Measurements from ENCODE around the gene RAB23.

The RAB23 gene

DNA sequence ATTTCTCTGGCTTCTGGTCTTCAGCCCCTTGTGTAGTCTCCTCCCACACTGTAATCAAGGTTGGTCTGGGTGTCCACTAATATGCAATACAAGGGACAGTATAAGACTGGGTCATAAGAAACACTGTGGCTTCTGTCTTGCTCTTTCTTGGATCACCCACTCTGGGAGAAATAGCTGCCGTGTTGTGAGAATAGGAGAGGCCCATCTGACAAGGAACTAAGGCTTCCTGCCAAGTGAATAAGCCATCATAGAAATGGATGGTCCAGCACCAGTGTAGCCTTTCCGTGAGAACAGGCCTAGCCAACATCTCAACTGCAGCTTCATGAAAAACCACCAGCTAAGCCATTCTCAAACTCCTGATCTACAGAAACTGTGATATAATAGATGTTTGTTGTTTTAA is 26.6 kb downstream of the RAB23 start:
- POLR2A ChIA-PET (ENCODE audit: low non-redundant PET): no interaction called here
- TF ChIP-seq, protein P1, sequence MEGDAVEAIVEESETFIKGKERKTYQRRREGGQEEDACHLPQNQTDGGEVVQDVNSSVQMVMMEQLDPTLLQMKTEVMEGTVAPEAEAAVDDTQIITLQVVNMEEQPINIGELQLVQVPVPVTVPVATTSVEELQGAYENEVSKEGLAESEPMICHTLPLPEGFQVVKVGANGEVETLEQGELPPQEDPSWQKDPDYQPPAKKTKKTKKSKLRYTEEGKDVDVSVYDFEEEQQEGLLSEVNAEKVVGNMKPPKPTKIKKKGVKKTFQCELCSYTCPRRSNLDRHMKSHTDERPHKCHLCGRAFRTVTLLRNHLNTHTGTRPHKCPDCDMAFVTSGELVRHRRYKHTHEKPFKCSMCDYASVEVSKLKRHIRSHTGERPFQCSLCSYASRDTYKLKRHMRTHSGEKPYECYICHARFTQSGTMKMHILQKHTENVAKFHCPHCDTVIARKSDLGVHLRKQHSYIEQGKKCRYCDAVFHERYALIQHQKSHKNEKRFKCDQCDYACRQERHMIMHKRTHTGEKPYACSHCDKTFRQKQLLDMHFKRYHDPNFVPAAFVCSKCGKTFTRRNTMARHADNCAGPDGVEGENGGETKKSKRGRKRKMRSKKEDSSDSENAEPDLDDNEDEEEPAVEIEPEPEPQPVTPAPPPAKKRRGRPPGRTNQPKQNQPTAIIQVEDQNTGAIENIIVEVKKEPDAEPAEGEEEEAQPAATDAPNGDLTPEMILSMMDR (conservative IDR thresholded peaks at IDR 0.05; ENCODE audit: low read depth): no peak
- DNase-seq (ENCODE audit: low spot score): no peak
- H3K27ac ChIP-seq: no peak overlapping the region
- CTCF ChIA-PET: no interaction called here

DNA sequence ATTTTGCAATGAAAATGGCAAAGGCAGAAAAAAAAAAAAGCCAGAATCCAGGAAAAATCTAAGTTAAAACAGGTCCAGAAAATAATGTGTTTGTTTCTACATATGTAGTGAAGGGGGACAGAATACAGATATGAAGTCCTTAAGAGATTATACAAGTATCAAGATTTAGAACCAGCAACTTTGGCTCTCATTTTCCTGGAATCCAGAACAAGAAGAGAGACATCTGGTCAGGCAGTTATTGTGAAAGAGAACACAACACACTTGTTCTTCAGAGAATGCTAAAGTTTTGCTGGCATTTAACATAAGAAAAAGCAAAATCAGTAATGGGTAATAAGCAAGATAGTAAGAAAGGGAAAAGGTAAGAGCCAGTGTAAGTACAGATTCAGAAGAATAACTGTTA is 28.9 kb downstream of the RAB23 start:
- CTCF ChIA-PET: interaction anchor here (0.6 kb wide), 1 partner anchor 240 kb away, joined by 4 read pairs; no protein-coding TSS in a partner anchor
- no peak for DNase-seq (ENCODE audit: low spot score)

GRCh38 chr6:57190140-57190539 is 32.0 kb downstream of the RAB23 start:
- TF ChIP-seq, protein P1 (conservative IDR thresholded peaks at IDR 0.05; ENCODE audit: low read depth): peak; percentile 36; the same call in 1 of the 2 replicates
- ChIA-PET POLR2A (ENCODE audit: low non-redundant PET) (no interaction called here), CTCF (interaction anchor here (2.2 to 2.3 kb wide), 2 partner anchors 124 to 127 kb away, joined by 12 to 20 read pairs; partner anchors contain the start of gene PRIM2)
- DNase-seq (ENCODE audit: low spot score): peak; percentile 6
- no peak overlapping the region for H3K27ac ChIP-seq

More for the DNA sequence above, 28.9 kb downstream of the RAB23 start:
- TF ChIP-seq, protein P1 (conservative IDR thresholded peaks at IDR 0.05; ENCODE audit: low read depth): no peak
- POLR2A ChIA-PET (ENCODE audit: low non-redundant PET): no interaction called here
- no peak overlapping the region for H3K27ac ChIP-seq

DNA sequence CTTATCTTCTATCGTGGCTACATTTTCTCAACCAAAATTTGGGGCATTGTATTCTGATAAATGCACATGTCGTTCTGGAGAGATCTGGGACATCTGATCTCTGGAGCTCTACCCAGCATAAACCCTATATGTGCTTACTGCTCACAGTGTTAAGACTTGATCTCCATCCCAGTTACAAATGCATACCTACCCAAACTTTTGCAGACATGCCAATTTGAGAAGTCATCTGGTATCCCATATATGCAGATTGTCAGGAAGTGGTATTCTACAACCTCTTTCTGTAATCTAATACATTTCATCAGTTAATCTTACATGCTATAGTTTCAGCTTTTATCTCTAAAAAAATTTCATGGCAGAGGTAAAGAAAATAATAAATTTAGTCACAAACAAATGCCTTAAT is 38.8 kb downstream of the RAB23 start:
- ChIA-PET CTCF (interaction anchor here (0.6 kb wide), 1 partner anchor 128 kb away, joined by 3 read pairs; no protein-coding TSS in a partner anchor), POLR2A (ENCODE audit: low non-redundant PET) (no interaction called here)
- DNase-seq (ENCODE audit: low spot score): no peak
- TF ChIP-seq, protein P1 (conservative IDR thresholded peaks at IDR 0.05; ENCODE audit: low read depth): no peak
- no peak overlapping the region for H3K27ac ChIP-seq

DNA sequence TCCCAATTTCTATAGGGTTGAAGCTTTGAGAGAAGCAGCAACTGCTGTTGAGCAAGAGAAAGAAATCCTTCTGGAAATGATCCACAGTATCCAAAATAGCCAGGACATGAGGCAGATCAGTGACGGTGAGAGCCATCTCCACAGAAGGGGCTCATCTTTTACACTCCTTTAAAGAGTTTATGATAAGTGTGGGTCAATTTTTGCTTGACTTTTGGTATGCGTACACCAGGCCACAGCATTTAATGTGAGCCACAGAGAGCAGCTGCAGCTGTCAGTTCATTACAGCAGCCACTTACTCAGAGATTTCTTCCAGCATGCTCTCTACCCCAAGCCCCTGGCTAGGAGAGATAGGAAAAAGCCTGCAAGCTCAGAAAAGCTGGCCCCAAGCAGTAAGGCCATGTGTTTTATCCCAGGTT is 40.1 kb downstream of the RAB23 start:
- DNase-seq (ENCODE audit: low spot score): no peak
- TF ChIP-seq, protein P1 (conservative IDR thresholded peaks at IDR 0.05; ENCODE audit: low read depth): no peak
- POLR2A ChIA-PET (ENCODE audit: low non-redundant PET): no interaction called here
- H3K27ac ChIP-seq: no peak overlapping the region
- CTCF ChIA-PET: no interaction called here

GRCh38 chr6:57180596-57180995 is 41.5 kb downstream of the RAB23 start:
- POLR2A ChIA-PET (ENCODE audit: low non-redundant PET): no interaction called here
- CTCF ChIA-PET: no interaction called here
- H3K27ac ChIP-seq: no peak overlapping the region
- TF ChIP-seq, protein P1 (conservative IDR thresholded peaks at IDR 0.05; ENCODE audit: low read depth): no peak
- DNase-seq (ENCODE audit: low spot score): no peak
